ENCODE measurements around the gene SNAPC5.

The SNAPC5 gene

DNA sequence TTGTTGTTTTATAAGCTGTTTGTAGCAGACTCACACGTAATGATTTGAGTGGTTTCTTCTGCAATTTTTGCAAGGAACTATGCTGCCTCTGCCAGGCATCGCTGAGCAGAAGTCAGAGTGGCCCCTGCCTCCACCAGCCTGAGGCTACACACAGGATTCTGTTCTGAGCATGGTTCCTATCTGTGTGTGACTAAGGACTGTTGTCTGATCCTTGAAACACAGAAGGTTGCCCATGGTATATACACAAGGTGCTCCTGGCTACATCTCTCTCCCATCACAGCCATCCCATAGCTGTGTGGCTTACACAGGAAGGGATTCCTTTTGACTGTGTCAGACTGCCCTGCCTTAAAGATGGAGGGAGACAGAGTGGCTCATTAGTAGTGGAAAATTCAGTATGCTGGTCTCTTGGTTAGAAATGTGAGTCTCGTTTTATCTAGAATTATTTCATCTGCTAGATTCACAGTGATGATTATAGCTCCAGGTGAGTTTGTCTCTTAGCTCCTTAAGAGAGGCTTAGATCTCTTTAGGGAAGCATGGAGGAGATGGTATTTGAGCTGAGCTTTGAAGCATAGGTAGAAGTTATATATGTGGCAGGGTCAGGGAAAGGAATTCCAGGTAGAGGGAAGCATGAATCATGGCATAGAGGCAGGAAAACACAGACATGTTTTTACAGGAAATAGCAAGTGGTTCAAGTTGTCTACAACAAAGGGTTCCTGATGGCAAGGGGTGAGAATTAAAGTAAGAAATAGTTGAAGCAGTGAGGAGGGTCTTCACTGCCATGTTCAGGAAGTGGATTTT lies 37.5 kb downstream of the SNAPC5 start:
- TF ChIP-seq, protein P1, sequence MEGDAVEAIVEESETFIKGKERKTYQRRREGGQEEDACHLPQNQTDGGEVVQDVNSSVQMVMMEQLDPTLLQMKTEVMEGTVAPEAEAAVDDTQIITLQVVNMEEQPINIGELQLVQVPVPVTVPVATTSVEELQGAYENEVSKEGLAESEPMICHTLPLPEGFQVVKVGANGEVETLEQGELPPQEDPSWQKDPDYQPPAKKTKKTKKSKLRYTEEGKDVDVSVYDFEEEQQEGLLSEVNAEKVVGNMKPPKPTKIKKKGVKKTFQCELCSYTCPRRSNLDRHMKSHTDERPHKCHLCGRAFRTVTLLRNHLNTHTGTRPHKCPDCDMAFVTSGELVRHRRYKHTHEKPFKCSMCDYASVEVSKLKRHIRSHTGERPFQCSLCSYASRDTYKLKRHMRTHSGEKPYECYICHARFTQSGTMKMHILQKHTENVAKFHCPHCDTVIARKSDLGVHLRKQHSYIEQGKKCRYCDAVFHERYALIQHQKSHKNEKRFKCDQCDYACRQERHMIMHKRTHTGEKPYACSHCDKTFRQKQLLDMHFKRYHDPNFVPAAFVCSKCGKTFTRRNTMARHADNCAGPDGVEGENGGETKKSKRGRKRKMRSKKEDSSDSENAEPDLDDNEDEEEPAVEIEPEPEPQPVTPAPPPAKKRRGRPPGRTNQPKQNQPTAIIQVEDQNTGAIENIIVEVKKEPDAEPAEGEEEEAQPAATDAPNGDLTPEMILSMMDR (IDR thresholded peaks at IDR 0.05; ENCODE audit: low read depth, low read length): no peak
- DNase-seq (ENCODE audit: low read depth, low spot score): peak; percentile 25
- in situ Hi-C loops (cut with HindIII; ENCODE audit: low sequenced_read_pairs): no loop called here
- no peak overlapping the region for H3K4me3 ChIP-seq (ENCODE audit: low read depth, low read length)

DNA sequence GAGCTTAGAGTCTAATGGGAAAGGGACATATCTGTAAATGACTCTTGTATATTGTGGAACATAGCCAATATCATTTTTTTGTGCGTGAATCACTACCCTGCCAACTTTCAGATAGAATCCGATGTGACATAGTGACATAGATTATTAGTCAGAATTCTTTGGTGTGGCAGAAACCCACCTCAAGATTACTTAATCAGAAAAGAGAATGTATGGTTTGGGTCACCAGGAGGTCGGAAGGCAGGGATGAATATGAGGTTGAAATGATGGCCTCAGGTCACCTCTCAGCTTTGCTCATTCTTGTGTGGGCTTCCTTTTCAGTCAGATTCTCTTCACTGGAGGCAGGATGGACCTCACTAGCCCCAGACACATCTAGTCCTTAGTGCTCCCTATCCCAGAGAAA lies 41.4 kb downstream of the SNAPC5 start:
- TF ChIP-seq, protein P1 (IDR thresholded peaks at IDR 0.05; ENCODE audit: low read depth, low read length): no peak

DNA sequence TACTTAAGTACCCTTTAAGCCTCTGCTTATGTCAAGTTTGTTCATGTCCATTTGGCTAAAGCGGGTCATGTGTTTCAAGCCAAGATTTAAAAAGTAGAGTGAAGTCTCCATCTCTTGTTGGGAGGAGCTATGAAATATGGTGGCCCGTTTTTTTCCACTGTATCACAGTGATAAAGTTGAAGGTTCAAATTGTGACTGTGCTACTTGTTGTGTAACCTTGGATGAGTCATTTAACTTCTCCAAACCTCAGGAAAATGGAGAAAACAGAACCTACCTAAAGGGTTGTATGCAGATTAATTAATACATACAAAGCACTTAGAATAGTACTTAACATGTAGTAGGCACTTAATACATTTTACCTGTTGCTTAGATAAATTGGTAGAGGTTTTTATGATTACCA lies 43.4 kb downstream of the SNAPC5 start:
- TF ChIP-seq, protein P1 (IDR thresholded peaks at IDR 0.05; ENCODE audit: low read depth, low read length): no peak
- no peak overlapping the region for H3K4me3 ChIP-seq (ENCODE audit: low read depth, low read length)
- no peak for DNase-seq (ENCODE audit: low read depth, low spot score)
- in situ Hi-C loops (cut with HindIII; ENCODE audit: low sequenced_read_pairs): no loop called here

More for the DNA sequence above, 41.4 kb downstream of the SNAPC5 start:
- H3K4me3 ChIP-seq (ENCODE audit: low read depth, low read length): no peak overlapping the region
- DNase-seq (ENCODE audit: low read depth, low spot score): no peak
- in situ Hi-C loops (cut with HindIII; ENCODE audit: low sequenced_read_pairs): no loop called here

DNA sequence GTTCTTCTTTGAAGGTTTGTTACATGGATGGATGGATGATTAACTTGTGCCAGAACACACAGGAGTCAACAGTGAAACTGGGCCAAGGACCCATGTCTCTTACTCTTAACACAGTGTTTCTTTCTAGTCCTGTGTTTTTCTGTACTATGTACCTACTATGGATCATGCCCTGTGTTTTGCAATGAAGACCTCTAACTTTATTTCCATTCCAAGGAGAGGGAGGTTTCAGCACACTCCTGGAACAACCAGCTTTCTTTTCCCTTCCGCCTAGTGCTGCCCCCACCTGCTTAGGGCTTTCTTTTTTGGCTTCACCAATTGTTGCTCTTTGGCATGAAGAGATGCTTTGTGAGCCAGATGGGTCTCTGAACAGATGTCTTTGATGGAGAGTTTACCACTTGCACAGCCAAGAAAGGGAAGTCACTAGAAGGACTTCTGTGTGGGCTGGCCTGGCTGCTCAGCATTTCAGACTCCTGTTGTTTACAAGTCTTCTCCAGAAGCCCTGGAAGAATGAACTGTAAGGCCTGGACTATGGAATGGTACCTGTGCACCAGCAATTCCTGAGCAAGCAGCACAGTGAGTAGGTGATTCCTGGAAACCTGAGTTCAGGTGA lies 44.5 kb downstream of the SNAPC5 start:
- DNase-seq (ENCODE audit: low read depth, low spot score): no peak
- in situ Hi-C loops (cut with HindIII; ENCODE audit: low sequenced_read_pairs): no loop called here
- no peak overlapping the region for H3K4me3 ChIP-seq (ENCODE audit: low read depth, low read length)
- TF ChIP-seq, protein P1 (IDR thresholded peaks at IDR 0.05; ENCODE audit: low read depth, low read length): no peak

DNA sequence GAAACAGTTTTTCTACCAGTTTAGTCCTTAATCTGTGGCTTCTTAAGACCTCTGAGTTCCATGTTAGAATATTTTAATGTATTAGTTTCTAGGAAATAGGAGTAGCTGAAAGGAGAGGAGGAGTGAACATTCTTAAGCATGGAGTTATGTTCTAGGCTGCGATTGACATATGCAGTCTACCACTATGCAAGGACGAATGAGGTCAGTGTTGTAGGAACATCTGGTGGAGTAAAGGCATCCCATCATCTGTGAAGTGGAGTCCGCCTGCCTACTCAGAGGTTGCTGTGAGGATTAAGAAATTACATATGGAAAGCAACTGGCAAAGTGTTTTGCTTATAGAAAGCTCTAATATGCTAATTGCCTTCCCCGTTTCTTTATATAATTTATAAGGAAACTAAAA lies 45.1 kb downstream of the SNAPC5 start:
- in situ Hi-C loops (cut with HindIII; ENCODE audit: low sequenced_read_pairs): no loop called here
- no peak for DNase-seq (ENCODE audit: low read depth, low spot score)
- TF ChIP-seq, protein P1 (IDR thresholded peaks at IDR 0.05; ENCODE audit: low read depth, low read length): no peak
- no peak overlapping the region for H3K4me3 ChIP-seq (ENCODE audit: low read depth, low read length)

All from astrocyte of the spinal cord (primary cell).